K562 (cell line): ENCODE results near the gene MSL3. TPM values are rescaled to one million over a fixed set of nuclear protein-coding genes. Genes with fewer than 3 reads are reported as not detected.

ENCODE experiments used
- ATAC-seq: fragments of 200-7000 bp; cut with Tn5 transposase; 3 replicates; pipeline ENCODE4 v1.9.1; 2020; ENCODE audit warnings: moderate library complexity
- BruUV-seq: library from RNA; stranded (reverse); fragments of 400-500 nt; replicated peaks from 2 replicates; lab custom pipeline; 2021; lab: Mats Ljungman, UMichigan
- CTCF ChIA-PET: fragments of 300-600 bp; formaldehyde crosslinking; extraction: SDS; loops from one replicate; lab custom pipeline; 2021; ENCODE audit warnings: low intra/inter-chr PET ratio; lab: Yijun Ruan, JAX
- POLR2A ChIA-PET: fragments of 300-600, 350-650 bp; sonication (Branson Sonifier 250); formaldehyde crosslinking; extraction: SDS; loops from one replicate; lab custom pipeline; 2021; ENCODE audit warnings: antibody characterized with exemption, inconsistent platforms; lab: Yijun Ruan, JAX
- DNase-seq, 4 experiments: peaks; one replicate each; pipeline versions ENCODE4 v3.0.0 to v3.0.0-alpha.2; 2011 to 2018; ENCODE audit warnings: low spot score in 3 of 4, mixed read lengths in 3 of 4; ENCODE audit errors: extremely low read depth in 1 of 4
- FAIRE-seq: peaks from 2 replicates; lab custom pipeline; 2011; peaks lifted over from hg19 to GRCh38; lab: Jason Lieb, UNC
- H2AFZ ChIP-seq: 2 replicates; pipeline ENCODE4 v1.6.0; 2011; ENCODE audit warnings: low read depth, low read length, control low read depth, inconsistent platforms
- H3K27ac ChIP-seq: fragments of 200-600 bp; 3 replicates; pipeline ENCODE4 v1.8.0; 2011; ENCODE audit warnings: low read depth, mild to moderate bottlenecking, control low read depth, inconsistent platforms, low read length, moderate library complexity, mixed read lengths; ENCODE audit errors: extremely low read depth
- H3K27me3 ChIP-seq, 2 experiments: fragments of 300-600 bp in 1 of 2; 2 replicates in 1 of 2; 3 replicates in 1 of 2; pipeline versions ENCODE4 v1.6.0 to v1.8.0; 2011; ENCODE audit warnings: inconsistent platforms in 2 of 2, low read length in 2 of 2, mild to moderate bottlenecking in 1 of 2, mixed read lengths in 1 of 2, moderate library complexity in 1 of 2; ENCODE audit not compliant: control insufficient read depth in 2 of 2, insufficient read depth in 2 of 2
- H3K36me3 ChIP-seq: fragments of 300-600 bp; 3 replicates; pipeline ENCODE4 v1.8.0; 2011; ENCODE audit warnings: mild to moderate bottlenecking, low read length, inconsistent platforms; ENCODE audit not compliant: control insufficient read depth, insufficient read depth
- H3K4me1 ChIP-seq, 2 experiments: fragments of 200-600 bp in 1 of 2; replicated peaks in 1 of 2; 2 replicates in 1 of 2; 3 replicates in 1 of 2; pipeline versions ENCODE4 v1.5.1 to v1.8.0; 2011; ENCODE audit warnings: inconsistent platforms in 2 of 2, low read length in 2 of 2, mild to moderate bottlenecking in 1 of 2, mixed read lengths in 1 of 2, moderate library complexity in 1 of 2; ENCODE audit not compliant: control insufficient read depth in 2 of 2, insufficient read depth in 2 of 2
- H3K4me2 ChIP-seq: 2 replicates; pipeline ENCODE4 v1.6.1; 2011; ENCODE audit warnings: low read length, control low read depth, inconsistent platforms, mixed read lengths; ENCODE audit not compliant: insufficient read depth
- H3K4me3 ChIP-seq: fragments of 200-600 bp; sonication (generic), shearing (Covaris generic); 2 replicates; pipeline ENCODE4 v1.5.1; 2016; ENCODE audit warnings: control low read depth, inconsistent platforms
- H3K79me2 ChIP-seq: fragments of 200-600 bp; 3 replicates; pipeline ENCODE4 v1.8.0; 2011; ENCODE audit warnings: low read length, inconsistent platforms; ENCODE audit not compliant: control insufficient read depth, insufficient read depth
- H3K9ac ChIP-seq, 2 experiments: 2 replicates each; pipeline versions ENCODE4 v1.6.0 to v1.6.1; 2011; ENCODE audit warnings: low read depth in 2 of 2, low read length in 2 of 2, control low read depth in 1 of 2, inconsistent platforms in 1 of 2, mild to moderate bottlenecking in 1 of 2, mixed read lengths in 1 of 2; ENCODE audit not compliant: insufficient read depth in 1 of 2
- H3K9me1 ChIP-seq: one replicate; pipeline ENCODE4 v1.6.0; 2011; ENCODE audit warnings: inconsistent platforms, mild to moderate bottlenecking, low read length, moderate library complexity; ENCODE audit not compliant: control insufficient read depth, insufficient read depth
- H3K9me3 ChIP-seq: replicated peaks from 2 replicates; pipeline ENCODE4 v1.5.1; 2011; ENCODE audit warnings: low read depth, low read length, inconsistent platforms; ENCODE audit not compliant: control insufficient read depth, insufficient read depth
- H4K20me1 ChIP-seq: replicated peaks from 2 replicates; pipeline ENCODE4 v1.6.1; 2011; ENCODE audit warnings: low read length, inconsistent platforms, mixed read lengths; ENCODE audit not compliant: control insufficient read depth, insufficient read depth
- CBX8 ChIP-seq: fragments of 200-600 bp; sonication (generic); IDR thresholded peaks from 2 replicates; pipeline ENCODE4 v1.6.1; 2012; ENCODE audit warnings: borderline replicate concordance, mixed run types, low read depth, mild to moderate bottlenecking, moderate library complexity, mixed read lengths, low read length, control low read depth, inconsistent platforms; ENCODE audit not compliant: poor library complexity, severe bottlenecking; ENCODE audit errors: extremely low read depth
- CTBP1 ChIP-seq: fragments of 450-650 bp; IDR thresholded peaks from 2 replicates; pipeline ENCODE4 v1.6.1; 2016; ENCODE audit warnings: borderline replicate concordance
- ELF1 ChIP-seq: fragments of 200-800 bp; sonication (Bioruptor generic); IDR thresholded peaks from 2 replicates; pipeline ENCODE4 v1.6.1; 2016; ENCODE audit warnings: missing genetic modification characterization, missing compliant biosample characterization
- HBP1 ChIP-seq: fragments of 450-650 bp; formaldehyde crosslinking; IDR thresholded peaks from 2 replicates; pipeline ENCODE4 v1.4.0; 2022; ENCODE audit warnings: missing genetic modification characterization
- NFE2L1 ChIP-seq: fragments of 450-650 bp; IDR thresholded peaks from 2 replicates; pipeline ENCODE4 v1.6.1; 2016; ENCODE audit warnings: missing genetic modification characterization, low read depth, mild to moderate bottlenecking, missing compliant biosample characterization, moderate library complexity, borderline replicate concordance
- PHTF2 ChIP-seq: fragments of 250-450 bp; sonication (Bioruptor Pico); IDR thresholded peaks from 2 replicates; pipeline ENCODE4 v1.5.0; 2021; ENCODE audit warnings: mild to moderate bottlenecking
- ZNF592 ChIP-seq: fragments of 450-650 bp; IDR thresholded peaks from 2 replicates; pipeline ENCODE4 v1.6.1; 2017; ENCODE audit warnings: antibody characterized with exemption, mild to moderate bottlenecking
- WGBS: fragments of 100-300 bp; shearing (Covaris generic); methylation state at CpG from one replicate; pipeline ENCODE4 v1.1.6; 2016; ENCODE audit warnings: low coverage, mixed read lengths; ENCODE audit not compliant: insufficient coverage; ENCODE audit errors: missing lambda C conversion rate; 5-methylcytosine and 5-hydroxymethylcytosine counted together
- in situ Hi-C: fragments of 300-500 bp; cut with MboI; formaldehyde crosslinking; loops from 4 replicates; pipeline ENCODE4 v1.15.0; 2018; ENCODE audit warnings: inconsistent platforms, mixed read lengths
- intact Hi-C: fragments of 100-400 bp; cut with micrococcal nuclease; formaldehyde crosslinking; loops from 2 replicates; pipeline ENCODE4 v1.14.2; 2022
- polyA plus RNA-seq, 8 experiments: library from polyadenylated mRNA; depleted of rRNA in 4 of 8; stranded (reverse) in 5 of 8; unstranded in 3 of 8; fragments of >200 nt; fragmentation: Nextera tagmentation in 2 of 8; fragmentation: Illumina TruSeq in 1 of 8; extraction: Ambion mirVana in 2 of 8; extraction: Trizol in 1 of 8; gene quantifications; 2 replicates each; pipeline versions ENCODE4 v1.2.1 to v1.2.3, GENCODE V29; 2011 to 2014; ENCODE audit warnings: inconsistent platforms in 1 of 8, missing spikeins in 1 of 8
- total RNA-seq, 7 experiments: library from RNA; depleted of rRNA in 6 of 7; stranded (reverse); fragments of >200 nt in 6 of 7; fragmentation: Illumina TruSeq in 2 of 7; extraction: Trizol in 2 of 7; gene quantifications; 2 replicates each; pipeline versions ENCODE4 v1.2.1 to v1.2.3, GENCODE V29; 2011 to 2021; ENCODE audit warnings: low replicate concordance in 1 of 7

The MSL3 gene
- total and polyA plus RNA-seq, 9 of the 15 experiments (the other 6 are each of a cell fraction or from before 2014, with no cell fraction given), result 21.3 to 39.9 (median 27.1) TPM

- intact Hi-C loops, result loop anchor here (5.0 kb wide), 1 partner anchor 227 kb away; no protein-coding TSS in a partner anchor
- H3K9ac ChIP-seq, result peak overlapping the region; percentile 82 to 99
- H3K4me2 ChIP-seq, result peak overlapping the region; percentile 92
- FAIRE-seq (no peak), ATAC-seq (peak; percentile 18)
- no TSS peak for BruUV-seq
- H3K4me1 ChIP-seq, result peaks cover 10 to 12% of the 10 kb centered on the region in 2 experiments; a peak in 4 of 5 replicates
- H3K27ac ChIP-seq, result peak overlapping the region; percentile 63
- 0% methylated on average over 4 of the region's 7 CpGs for WGBS
- POLR2A ChIA-PET, result interaction anchor here (0.6 to 1.0 kb wide), 3 partner anchors 23 to 205 kb away, joined by 3 to 6 read pairs (median 3); no protein-coding TSS in a partner anchor
- CTCF ChIA-PET, result interaction anchor here (2.5 kb wide), 1 partner anchor 226 kb away, joined by 14 read pairs; no protein-coding TSS in a partner anchor
- peak overlapping the region; percentile 79 for H3K4me3 ChIP-seq
- no peaks in the 10 kb centered on the region for H3K27me3 ChIP-seq
- TF ChIP-seq CBX8 (no peak), HBP1 (CRISPR knock-in tag) (no peak), ELF1 (tag) (no peak), ZNF592 (no peak), PHTF2 (CRISPR knock-in tag) (no peak), CTBP1 (peak; percentile 22; the same call in 1 of the 2 replicates), NFE2L1 (tag) (no peak)
- TF ChIP-seq, all 486 proteins: peak for 1
- Histone ChIP-seq H3K9me1 (no peaks in the 10 kb centered on the region), H3K79me2 (peaks cover 19% of the 10 kb centered on the region), H3K9me3 (no peaks in the 10 kb centered on the region), H2AFZ (peak overlapping the region; percentile 71; the same call in 1 of the 2 replicates), H4K20me1 (no peaks in the 10 kb centered on the region), H3K36me3 (peaks cover 34% of the 10 kb centered on the region)
- no peak for DNase-seq
- in situ Hi-C loops, result loop anchor here (25.0 kb wide), 2 partner anchors 372 to 1572 kb away; no protein-coding TSS in a partner anchor
These were observed 1.1 kb downstream of the MSL3 start for GRCh38 chrX:11759172-11759460.
